Measurements from ENCODE around the gene IL20.

IL20 gene

GRCh38 chr1:206841609-206842323 lies 23.7 kb upstream of the IL20 start:
- Histone ChIP-seq H3K27ac (replicated peaks; ENCODE audit: low read length) (no peak overlapping the region), H4K8ac (ENCODE audit: low read depth, low read length) (no peak overlapping the region), H3K23ac (ENCODE audit: low read depth, low read length, poor library complexity) (no peak overlapping the region), H2BK120ac (ENCODE audit: low read depth, low read length) (no peak overlapping the region), H2BK12ac (ENCODE audit: low read length) (no peak overlapping the region), H3K9me3 (replicated peaks in 1 of 2; ENCODE audit: control insufficient read depth in 2 of 2, insufficient read depth in 1 of 2, low read depth in 1 of 2, low read length in 2 of 2) (no peaks in the 10 kb centered on the region), H3K4ac (ENCODE audit: low read length) (no peak overlapping the region), H2BK5ac (ENCODE audit: low read length) (no peak overlapping the region), H3K4me1 (ENCODE audit: control insufficient read depth in 2 of 2, insufficient read depth in 1 of 2, low read depth in 1 of 2, low read length in 2 of 2) (peaks cover 3 to 5% of the 10 kb centered on the region in 2 donors), H2AK5ac (ENCODE audit: low read depth, low read length) (no peak overlapping the region), H3K79me1 (ENCODE audit: low read depth, low read length) (no peaks in the 10 kb centered on the region), H3K18ac (ENCODE audit: low read length) (no peak overlapping the region), H3K14ac (ENCODE audit: low read length) (no peak overlapping the region), H3K36me3 (replicated peaks in 1 of 2; ENCODE audit: control insufficient read depth in 2 of 2, insufficient read depth in 2 of 2, low read length in 2 of 2) (no peaks in the 10 kb centered on the region), H4K91ac (ENCODE audit: low read depth, low read length, poor library complexity) (no peak overlapping the region), H3K4me2 (ENCODE audit: insufficient read depth, low read length, poor library complexity, severe bottlenecking) (no peak overlapping the region), H3K27me3 (ENCODE audit: control insufficient read depth in 3 of 3, insufficient read depth in 3 of 3, low read depth in 1 of 3, low read length in 3 of 3) (peaks cover 0 to 22% (median 0%) of the 10 kb centered on the region in 3 experiments), H3K9ac (ENCODE audit: low read depth, low read length, poor library complexity) (no peak overlapping the region), H3K4me3 (ENCODE audit: low read length in 2 of 2) (no peak overlapping the region), H2BK15ac (ENCODE audit: low read length) (no peak overlapping the region), H2AFZ (ENCODE audit: low read length) (no peak overlapping the region)
- WGBS, 2 donors (ENCODE audit: extremely low coverage in 2 of 2, insufficient read length in 2 of 2, insufficient replicate concordance in 1 of 2) = no CpG with 5 or more reads among the region's 7 CpGs
- DNase-seq (ENCODE audit: low spot score) = no peak

- H3K4me2 ChIP-seq (ENCODE audit: insufficient read depth, low read length, poor library complexity, severe bottlenecking) = no peak overlapping the region
- no peak overlapping the region for H3K23ac ChIP-seq (ENCODE audit: low read depth, low read length, poor library complexity)
- peaks cover 0 to 15% (median 0%) of the 10 kb centered on the region in 3 experiments for H3K27me3 ChIP-seq (ENCODE audit: control insufficient read depth in 3 of 3, insufficient read depth in 3 of 3, low read depth in 1 of 3, low read length in 3 of 3)
- no peak overlapping the region for H3K9ac ChIP-seq (ENCODE audit: low read depth, low read length, poor library complexity)
- H3K4ac ChIP-seq (ENCODE audit: low read length) = no peak overlapping the region
- DNase-seq (ENCODE audit: low spot score) = peak; percentile 17
- no peaks in the 10 kb centered on the region for H3K9me3 ChIP-seq (replicated peaks in 1 of 2; ENCODE audit: control insufficient read depth in 2 of 2, insufficient read depth in 1 of 2, low read depth in 1 of 2, low read length in 2 of 2)
- H3K27ac ChIP-seq (replicated peaks; ENCODE audit: low read length) = no peak overlapping the region
- H2AFZ ChIP-seq (ENCODE audit: low read length) = no peak overlapping the region
- H4K8ac ChIP-seq (ENCODE audit: low read depth, low read length) = no peak overlapping the region
- H2BK12ac ChIP-seq (ENCODE audit: low read length) = no peak overlapping the region
- no peak overlapping the region for H2BK5ac ChIP-seq (ENCODE audit: low read length)
- no peak overlapping the region for H3K18ac ChIP-seq (ENCODE audit: low read length)
- no peak overlapping the region for H4K91ac ChIP-seq (ENCODE audit: low read depth, low read length, poor library complexity)
- H3K4me3 ChIP-seq (ENCODE audit: low read length in 2 of 2) = no peak overlapping the region
- peaks cover 3 to 5% of the 10 kb centered on the region in 2 donors for H3K4me1 ChIP-seq (ENCODE audit: control insufficient read depth in 2 of 2, insufficient read depth in 1 of 2, low read depth in 1 of 2, low read length in 2 of 2)
- no peak overlapping the region for H2BK120ac ChIP-seq (ENCODE audit: low read depth, low read length)
- no peak overlapping the region for H2AK5ac ChIP-seq (ENCODE audit: low read depth, low read length)
- H3K79me1 ChIP-seq (ENCODE audit: low read depth, low read length) = no peaks in the 10 kb centered on the region
- H2BK15ac ChIP-seq (ENCODE audit: low read length) = no peak overlapping the region
- H3K14ac ChIP-seq (ENCODE audit: low read length) = no peak overlapping the region
- no peaks in the 10 kb centered on the region for H3K36me3 ChIP-seq (replicated peaks in 1 of 2; ENCODE audit: control insufficient read depth in 2 of 2, insufficient read depth in 2 of 2, low read length in 2 of 2)
Measured at GRCh38 chr1:206842854-206843253, 22.6 kb upstream of the IL20 start.

DNA sequence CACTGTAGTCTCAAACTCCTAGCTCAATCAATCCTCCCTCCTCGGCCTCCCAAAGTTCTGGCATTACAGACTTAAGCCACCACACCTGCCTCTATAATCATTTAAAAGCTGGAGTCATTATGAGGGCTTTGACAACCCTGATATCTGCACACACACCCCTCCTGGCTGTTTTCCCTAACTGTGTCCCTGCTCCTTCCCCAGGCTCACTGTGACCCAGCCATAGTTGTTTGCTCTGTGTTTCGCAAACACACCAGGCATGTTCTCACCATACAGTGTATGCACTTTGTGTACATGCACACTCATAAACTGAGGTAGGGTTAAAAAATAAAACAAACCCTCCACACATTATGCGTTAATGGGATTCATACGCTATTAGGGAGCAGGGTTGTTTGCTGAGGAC lies 21.8 kb upstream of the IL20 start:
- H2BK12ac ChIP-seq (ENCODE audit: low read length) = no peak overlapping the region
- H3K36me3 ChIP-seq (replicated peaks in 1 of 2; ENCODE audit: control insufficient read depth in 2 of 2, insufficient read depth in 2 of 2, low read length in 2 of 2) = no peaks in the 10 kb centered on the region
- no peak overlapping the region for H2BK120ac ChIP-seq (ENCODE audit: low read depth, low read length)
- H3K4me3 ChIP-seq (ENCODE audit: low read length in 2 of 2) = no peak overlapping the region
- H3K9me3 ChIP-seq (replicated peaks in 1 of 2; ENCODE audit: control insufficient read depth in 2 of 2, insufficient read depth in 1 of 2, low read depth in 1 of 2, low read length in 2 of 2) = no peaks in the 10 kb centered on the region
- H3K9ac ChIP-seq (ENCODE audit: low read depth, low read length, poor library complexity) = peak overlapping the region; percentile 6
- no peak overlapping the region for H2AFZ ChIP-seq (ENCODE audit: low read length)
- no peak for DNase-seq (ENCODE audit: low spot score)
- no peaks in the 10 kb centered on the region for H3K79me1 ChIP-seq (ENCODE audit: low read depth, low read length)
- H3K27ac ChIP-seq (replicated peaks; ENCODE audit: low read length) = no peak overlapping the region
- H3K27me3 ChIP-seq (ENCODE audit: control insufficient read depth in 3 of 3, insufficient read depth in 3 of 3, low read depth in 1 of 3, low read length in 3 of 3) = peaks cover 0 to 13% (median 0%) of the 10 kb centered on the region in 3 experiments
- H3K14ac ChIP-seq (ENCODE audit: low read length) = peak overlapping the region; percentile 72
- no peak overlapping the region for H4K8ac ChIP-seq (ENCODE audit: low read depth, low read length)
- H3K4me2 ChIP-seq (ENCODE audit: insufficient read depth, low read length, poor library complexity, severe bottlenecking) = no peak overlapping the region
- H3K18ac ChIP-seq (ENCODE audit: low read length) = no peak overlapping the region
- H3K4me1 ChIP-seq (ENCODE audit: control insufficient read depth in 2 of 2, insufficient read depth in 1 of 2, low read depth in 1 of 2, low read length in 2 of 2) = peaks cover 3 to 5% of the 10 kb centered on the region in 2 donors
- H2BK15ac ChIP-seq (ENCODE audit: low read length) = no peak overlapping the region
- no peak overlapping the region for H2BK5ac ChIP-seq (ENCODE audit: low read length)
- no CpG with 5 or more reads among the region's 4 CpGs for WGBS, 2 donors (ENCODE audit: extremely low coverage in 2 of 2, insufficient read length in 2 of 2, insufficient replicate concordance in 1 of 2)
- H3K4ac ChIP-seq (ENCODE audit: low read length) = no peak overlapping the region
- H3K23ac ChIP-seq (ENCODE audit: low read depth, low read length, poor library complexity) = no peak overlapping the region
- no peak overlapping the region for H4K91ac ChIP-seq (ENCODE audit: low read depth, low read length, poor library complexity)
- H2AK5ac ChIP-seq (ENCODE audit: low read depth, low read length) = no peak overlapping the region

GRCh38 chr1:206846487-206846886 lies 18.9 kb upstream of the IL20 start:
- H2BK5ac ChIP-seq (ENCODE audit: low read length) = no peak overlapping the region
- H4K91ac ChIP-seq (ENCODE audit: low read depth, low read length, poor library complexity) = no peak overlapping the region
- no peaks in the 10 kb centered on the region for H3K79me1 ChIP-seq (ENCODE audit: low read depth, low read length)
- no peak overlapping the region for H4K8ac ChIP-seq (ENCODE audit: low read depth, low read length)
- H2BK15ac ChIP-seq (ENCODE audit: low read length) = no peak overlapping the region
- H2AFZ ChIP-seq (ENCODE audit: low read length) = no peak overlapping the region
- H3K18ac ChIP-seq (ENCODE audit: low read length) = no peak overlapping the region
- H3K4ac ChIP-seq (ENCODE audit: low read length) = no peak overlapping the region
- H3K27me3 ChIP-seq (ENCODE audit: control insufficient read depth in 3 of 3, insufficient read depth in 3 of 3, low read depth in 1 of 3, low read length in 3 of 3) = peaks cover 0 to 3% (median 0%) of the 10 kb centered on the region in 3 experiments
- no peak overlapping the region for H2BK12ac ChIP-seq (ENCODE audit: low read length)
- no peak overlapping the region for H3K14ac ChIP-seq (ENCODE audit: low read length)
- H2AK5ac ChIP-seq (ENCODE audit: low read depth, low read length) = no peak overlapping the region
- no peak overlapping the region for H2BK120ac ChIP-seq (ENCODE audit: low read depth, low read length)
- no peak overlapping the region for H3K4me2 ChIP-seq (ENCODE audit: insufficient read depth, low read length, poor library complexity, severe bottlenecking)
- no peaks in the 10 kb centered on the region for H3K36me3 ChIP-seq (replicated peaks in 1 of 2; ENCODE audit: control insufficient read depth in 2 of 2, insufficient read depth in 2 of 2, low read length in 2 of 2)
- H3K4me1 ChIP-seq (ENCODE audit: control insufficient read depth in 2 of 2, insufficient read depth in 1 of 2, low read depth in 1 of 2, low read length in 2 of 2) = peaks cover 3 to 5% of the 10 kb centered on the region in 2 donors
- no peak overlapping the region for H3K27ac ChIP-seq (replicated peaks; ENCODE audit: low read length)
- no peak overlapping the region for H3K23ac ChIP-seq (ENCODE audit: low read depth, low read length, poor library complexity)
- H3K9me3 ChIP-seq (replicated peaks in 1 of 2; ENCODE audit: control insufficient read depth in 2 of 2, insufficient read depth in 1 of 2, low read depth in 1 of 2, low read length in 2 of 2) = no peaks in the 10 kb centered on the region
- DNase-seq (ENCODE audit: low spot score) = no peak
- H3K9ac ChIP-seq (ENCODE audit: low read depth, low read length, poor library complexity) = no peak overlapping the region
- H3K4me3 ChIP-seq (ENCODE audit: low read length in 2 of 2) = no peak overlapping the region
